NCI-H748 (cell line): ENCODE results near the gene KCNS1.

Source experiments
- DNase-seq: peaks from one replicate; lab custom pipeline; 2025; ENCODE audit not compliant: unreplicated experiment; lab: John Stamatoyannopoulos, UW

The KCNS1 gene

DNA sequence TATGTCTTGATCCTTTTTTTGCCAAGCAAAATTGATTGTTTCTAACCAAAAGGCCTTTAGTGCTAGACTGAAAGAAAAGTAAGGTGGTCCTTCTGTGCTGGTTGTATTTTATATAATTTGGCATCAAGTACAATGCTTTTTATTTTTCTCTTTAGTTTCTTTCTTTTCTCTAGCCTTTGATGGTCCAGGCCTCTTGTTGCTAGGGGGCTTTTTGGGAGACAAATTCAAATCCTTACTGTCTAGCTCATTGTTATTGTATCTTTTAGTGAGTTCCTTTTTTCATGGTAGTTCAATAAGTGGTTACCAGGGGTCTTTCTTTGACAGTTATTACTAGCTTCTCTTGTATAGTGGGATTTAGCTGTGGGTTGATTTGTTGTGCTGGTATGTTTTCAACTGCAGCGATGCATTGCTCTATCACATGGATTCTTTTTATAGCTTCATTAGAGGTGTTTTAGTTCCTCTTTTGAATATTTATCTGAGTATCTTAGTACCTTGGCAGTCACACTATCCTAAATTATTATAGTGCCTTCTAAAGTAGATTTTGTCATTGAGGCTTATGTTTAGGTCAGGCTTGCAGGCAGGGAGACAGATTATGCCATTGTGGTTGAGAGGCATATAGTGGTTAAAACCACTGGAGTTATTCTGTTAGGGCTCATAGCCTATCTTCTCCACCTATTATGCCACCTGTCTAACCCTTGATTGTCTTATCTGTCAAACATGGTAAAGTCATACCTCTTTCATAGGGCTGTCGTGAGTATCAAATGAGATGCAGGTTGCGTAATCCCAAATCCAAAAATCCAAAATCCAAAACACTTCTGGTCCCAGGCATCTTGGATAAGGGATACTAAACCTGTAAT is 49.5 kb downstream of the KCNS1 start:
- no peak for DNase-seq

DNA sequence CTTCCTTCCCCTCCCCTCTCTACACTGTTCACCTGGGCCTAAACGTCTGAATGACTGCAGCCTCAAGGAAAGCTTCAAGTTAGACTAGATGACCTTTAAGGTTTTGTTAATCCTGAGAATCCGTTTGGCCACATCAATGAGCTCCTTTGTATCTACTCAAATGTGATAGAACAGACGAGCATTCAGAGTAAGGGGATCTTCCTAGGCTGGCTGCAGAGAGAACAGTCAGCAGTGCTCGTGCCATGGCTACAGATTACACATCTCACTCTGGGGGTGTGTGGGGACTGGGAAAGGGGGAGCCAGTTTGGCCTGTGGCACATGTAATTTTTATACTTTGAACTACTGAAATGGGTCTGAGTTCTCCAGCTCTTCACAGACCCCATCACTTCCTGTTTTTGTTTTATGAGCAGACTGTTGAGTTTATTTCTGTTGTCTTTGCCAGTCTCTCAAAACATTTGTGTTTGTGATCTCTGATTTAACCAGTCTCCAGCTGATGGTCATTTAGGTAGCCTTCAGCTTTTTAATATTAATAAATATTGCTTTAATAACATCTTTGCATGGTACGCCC is 50.9 kb downstream of the KCNS1 start:
- DNase-seq, result no peak

DNA sequence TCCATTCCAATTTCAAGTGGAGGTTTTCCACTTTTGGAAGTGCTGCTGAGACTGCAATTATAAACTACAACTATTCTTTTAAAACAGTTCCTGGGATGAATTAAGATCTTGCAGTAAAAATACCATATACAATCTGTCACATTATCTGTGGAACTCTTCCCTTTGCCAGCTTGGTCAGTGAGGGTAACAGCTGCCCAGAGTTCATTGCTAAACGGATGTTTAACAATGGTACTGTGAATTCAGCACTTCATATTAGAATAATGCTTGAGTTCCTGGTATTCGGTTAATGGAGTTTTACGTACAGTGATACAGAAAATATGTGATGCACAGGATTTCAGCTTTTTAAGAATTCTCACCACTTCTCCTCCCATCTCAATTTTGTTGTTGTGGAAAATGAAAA is 51.5 kb downstream of the KCNS1 start:
- no peak for DNase-seq

DNA sequence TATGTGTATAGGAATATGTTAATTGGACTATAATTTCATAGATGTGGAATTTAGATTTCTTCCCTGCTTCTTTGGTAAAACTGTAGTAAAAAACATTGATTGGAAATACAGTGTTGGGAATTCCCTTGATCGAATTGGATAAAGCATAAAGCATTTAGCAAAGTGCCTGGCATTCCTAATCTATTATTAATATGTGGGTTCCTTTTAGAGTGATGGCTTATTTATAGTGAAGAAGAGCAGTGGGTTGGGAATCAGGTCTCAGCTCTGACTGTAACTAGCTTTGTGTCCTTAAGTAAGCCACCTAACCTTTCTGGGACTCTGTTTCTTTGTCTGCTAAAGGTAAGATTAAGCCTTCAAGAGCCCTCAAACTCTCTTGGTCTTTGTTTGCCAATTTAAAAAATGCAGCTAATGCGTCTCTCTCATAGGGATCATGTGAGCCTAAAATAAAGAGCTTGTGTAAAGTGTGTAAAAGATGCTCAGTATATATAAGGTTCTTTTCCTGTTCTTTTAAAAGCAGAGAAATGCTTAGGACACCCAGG is 53.3 kb downstream of the KCNS1 start:
- DNase-seq, result no peak

DNA sequence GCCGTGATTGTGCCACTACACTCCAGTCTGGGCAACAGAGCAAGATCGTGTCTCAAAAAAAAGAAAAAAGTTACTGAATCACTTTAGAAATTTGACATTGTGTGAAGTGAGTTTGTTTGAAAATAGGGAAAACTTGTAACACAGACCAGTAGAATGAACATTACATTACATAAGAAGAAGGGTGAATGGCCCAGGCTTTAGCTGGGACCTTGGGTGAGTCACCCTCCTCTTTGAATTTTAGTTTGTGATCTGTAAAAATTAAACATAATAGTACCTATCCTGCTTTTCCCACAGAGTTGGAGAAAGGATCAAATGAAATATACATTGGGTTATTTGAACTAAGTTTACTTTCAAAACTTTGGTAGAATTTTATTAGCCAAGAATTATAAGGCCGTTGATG is 56.3 kb downstream of the KCNS1 start:
- no peak for DNase-seq

DNA sequence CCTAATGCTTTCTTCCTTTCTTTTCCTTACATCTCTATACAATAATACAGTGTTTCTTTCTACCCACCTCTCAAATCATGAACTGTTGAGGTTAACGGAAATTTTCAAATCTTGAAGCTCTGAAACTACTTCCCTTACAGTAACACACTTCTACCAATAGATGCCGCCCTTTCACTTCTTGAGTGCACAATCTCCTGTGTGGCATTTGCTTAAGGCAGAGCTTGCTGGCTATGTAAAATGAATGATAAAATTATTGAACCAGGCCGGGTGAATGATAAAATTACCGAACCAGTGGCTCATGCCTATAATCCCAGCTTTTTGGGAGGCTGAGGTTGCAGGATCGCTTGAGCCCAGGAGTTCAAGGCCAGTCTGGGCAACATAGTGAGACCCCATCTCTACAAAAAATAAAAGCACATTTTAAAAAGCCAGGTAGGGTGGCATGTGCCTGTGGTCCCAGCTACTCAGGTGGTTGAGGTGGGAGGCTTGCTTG is 56.8 kb downstream of the KCNS1 start:
- peak; percentile 61 for DNase-seq

DNA sequence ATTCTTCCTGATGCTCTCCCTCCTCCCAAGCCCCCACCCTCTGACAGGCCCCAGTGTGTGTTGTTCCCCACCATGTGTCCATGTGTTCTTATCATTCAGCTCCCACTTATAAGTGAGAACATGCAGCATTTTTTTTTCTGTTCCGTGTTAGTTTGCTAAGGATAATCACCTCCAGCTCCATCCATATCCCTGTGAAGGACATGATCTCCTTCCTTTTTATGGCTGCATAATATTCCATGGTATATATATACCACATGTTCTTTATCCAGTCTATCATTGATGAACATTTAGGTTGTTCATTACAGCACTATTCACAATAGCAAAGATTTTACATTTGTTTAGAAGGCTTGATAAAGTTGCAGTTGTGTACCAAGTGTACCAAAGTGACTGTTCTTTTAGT is 57.9 kb downstream of the KCNS1 start:
- no peak for DNase-seq
